H1 (cell line): ENCODE results near the gene DHRS12.

Source experiments
- ATF2 ChIP-seq: IDR thresholded peaks from 2 replicates; pipeline ENCODE4 v1.6.1; 2012; ENCODE audit warnings: low read length, inconsistent platforms
- BCL11A ChIP-seq, 2 experiments: IDR thresholded peaks; one replicate each; pipeline ENCODE4 v1.6.1; 2011; ENCODE audit warnings: low read depth in 2 of 2, low read length in 2 of 2, mild to moderate bottlenecking in 2 of 2
- BRCA1 ChIP-seq: IDR thresholded peaks from 2 replicates; pipeline ENCODE4 v1.6.1; 2012; ENCODE audit warnings: low read depth, low read length, improper control_type of control experiment
- CTCF ChIP-seq, 3 experiments: IDR thresholded peaks; 1 replicate in 2 of 3; 2 replicates in 1 of 3; pipeline versions ENCODE4 v1.5.1 to v1.6.1; 2011; ENCODE audit warnings: low read length in 3 of 3, mild to moderate bottlenecking in 3 of 3, inconsistent platforms in 2 of 3, low read depth in 1 of 3, moderate library complexity in 1 of 3; ENCODE audit not compliant: insufficient read depth in 1 of 3; ENCODE audit errors: control extremely low read depth in 1 of 3
- EGR1 ChIP-seq: IDR thresholded peaks from 2 replicates; pipeline ENCODE4 v1.6.1; 2011; ENCODE audit warnings: low read depth, low read length, borderline replicate concordance
- EP300 ChIP-seq, 2 experiments: IDR thresholded peaks; 1 replicate in 1 of 2; 2 replicates in 1 of 2; pipeline ENCODE4 v1.6.1; 2011 to 2012; ENCODE audit warnings: low read depth in 2 of 2, low read length in 2 of 2, mild to moderate bottlenecking in 2 of 2, borderline replicate concordance in 1 of 2, inconsistent platforms in 1 of 2, moderate library complexity in 1 of 2
- POLR2A ChIP-seq, 2 experiments: IDR thresholded peaks; 1 replicate in 1 of 2; 2 replicates in 1 of 2; pipeline ENCODE4 v1.6.1; 2011; ENCODE audit warnings: low read depth in 2 of 2, low read length in 2 of 2, mild to moderate bottlenecking in 2 of 2; ENCODE audit errors: control extremely low read depth in 1 of 2
- SP2 ChIP-seq: IDR thresholded peaks from 2 replicates; pipeline ENCODE4 v1.6.1; 2012; ENCODE audit warnings: mild to moderate bottlenecking, low read length, inconsistent platforms
- YY1 ChIP-seq: IDR thresholded peaks from 2 replicates; pipeline ENCODE4 v1.6.1; 2011; ENCODE audit warnings: low read depth, mild to moderate bottlenecking, low read length

- TF ChIP-seq YY1 (no peak), POLR2A (IDR thresholded peaks at IDR 0.05; ENCODE audit: control extremely low read depth in 1 of 2, low read depth in 2 of 2, low read length in 2 of 2) (no peak), CTCF (IDR thresholded peaks at IDR 0.05; ENCODE audit: control extremely low read depth in 1 of 3, insufficient read depth in 1 of 3, low read depth in 1 of 3, low read length in 3 of 3) (no peak), BCL11A (IDR thresholded peaks at IDR 0.05; ENCODE audit: low read depth in 2 of 2, low read length in 2 of 2) (no peak), BRCA1 (no peak), EGR1 (no peak), ATF2 (no peak), SP2 (no peak), EP300 (IDR thresholded peaks at IDR 0.05; ENCODE audit: borderline replicate concordance in 1 of 2, low read depth in 2 of 2, low read length in 2 of 2) (no peak)
Measured at GRCh38 chr13:51811920-51812451, 8.0 kb upstream of the DHRS12 start.
